ENCODE measurements around the gene KCNH2. TPM values are rescaled to one million over a fixed set of nuclear protein-coding genes. Genes with fewer than 3 reads are reported as not detected.

Gene KCNH2
- total and polyA plus RNA-seq, 7 donors, result 0.46 to 107 (median 40.6) TPM

GRCh38 chr7:150927956-150928344 lies 50.2 kb downstream of the KCNH2 start:
- no peaks in the 10 kb centered on the region for H3K9me3 ChIP-seq
- H3K27ac ChIP-seq, result no peak overlapping the region
- intact Hi-C loops (cut with DNase I), result no loop called here
- H3K36me3 ChIP-seq, result no peaks in the 10 kb centered on the region
- H3K4me1 ChIP-seq, result peaks cover 0 to 8% (median 0%) of the 10 kb centered on the region in 4 donors
- WGBS, 2 donors, result 46 to 61% methylated on average over 4 of the region's 4 CpGs
- no peak overlapping the region for H3K4me3 ChIP-seq
- TF ChIP-seq, protein P1, sequence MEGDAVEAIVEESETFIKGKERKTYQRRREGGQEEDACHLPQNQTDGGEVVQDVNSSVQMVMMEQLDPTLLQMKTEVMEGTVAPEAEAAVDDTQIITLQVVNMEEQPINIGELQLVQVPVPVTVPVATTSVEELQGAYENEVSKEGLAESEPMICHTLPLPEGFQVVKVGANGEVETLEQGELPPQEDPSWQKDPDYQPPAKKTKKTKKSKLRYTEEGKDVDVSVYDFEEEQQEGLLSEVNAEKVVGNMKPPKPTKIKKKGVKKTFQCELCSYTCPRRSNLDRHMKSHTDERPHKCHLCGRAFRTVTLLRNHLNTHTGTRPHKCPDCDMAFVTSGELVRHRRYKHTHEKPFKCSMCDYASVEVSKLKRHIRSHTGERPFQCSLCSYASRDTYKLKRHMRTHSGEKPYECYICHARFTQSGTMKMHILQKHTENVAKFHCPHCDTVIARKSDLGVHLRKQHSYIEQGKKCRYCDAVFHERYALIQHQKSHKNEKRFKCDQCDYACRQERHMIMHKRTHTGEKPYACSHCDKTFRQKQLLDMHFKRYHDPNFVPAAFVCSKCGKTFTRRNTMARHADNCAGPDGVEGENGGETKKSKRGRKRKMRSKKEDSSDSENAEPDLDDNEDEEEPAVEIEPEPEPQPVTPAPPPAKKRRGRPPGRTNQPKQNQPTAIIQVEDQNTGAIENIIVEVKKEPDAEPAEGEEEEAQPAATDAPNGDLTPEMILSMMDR (IDR thresholded peaks at IDR 0.05), result no peak
- TF ChIP-seq POLR2AphosphoS5 (IDR thresholded peaks at IDR 0.05), result no peak
- no peak for TF ChIP-seq POLR2A (IDR thresholded peaks at IDR 0.05)
- TF ChIP-seq EP300 (IDR thresholded peaks at IDR 0.05), result no peak
- DNase-seq, result no peak
- H3K27me3 ChIP-seq, result no peaks in the 10 kb centered on the region

GRCh38 chr7:150927157-150927955 lies 50.8 kb downstream of the KCNH2 start:
- H3K4me1 ChIP-seq, result peaks cover 0 to 8% (median 0%) of the 10 kb centered on the region in 4 donors
- DNase-seq, result no peak

DNA sequence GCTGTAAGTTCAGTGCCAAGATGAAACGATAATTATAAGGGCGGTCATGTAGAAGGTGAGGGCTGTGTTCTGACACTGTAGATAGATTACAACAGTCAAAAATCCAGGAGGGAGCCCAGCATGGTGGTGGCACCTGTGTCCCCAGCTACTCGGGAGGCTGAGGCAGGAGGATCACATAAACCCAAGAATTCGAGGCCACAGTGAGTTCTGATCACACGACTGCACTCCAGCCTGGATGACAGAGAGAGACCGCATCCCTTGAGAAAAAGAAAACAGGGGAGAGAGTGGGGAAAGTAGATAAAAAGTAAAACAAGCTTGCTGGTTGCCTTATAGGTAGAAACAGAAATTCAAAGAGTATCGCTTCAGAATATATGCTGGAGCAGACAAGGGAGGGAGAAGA lies 52.1 kb downstream of the KCNH2 start:
- Histone ChIP-seq H3K4me3 (no peak overlapping the region), H3K27me3 (no peaks in the 10 kb centered on the region), H3K9me3 (no peaks in the 10 kb centered on the region), H3K4me1 (peaks cover 0 to 19% (median 7%) of the 10 kb centered on the region in 4 donors), H3K27ac (no peak overlapping the region), H3K36me3 (no peaks in the 10 kb centered on the region)
- WGBS, 2 donors, result 92 to 95% methylated on average over 7 of the region's 7 CpGs
- DNase-seq, result no peak
- intact Hi-C loops (cut with DNase I), result no loop called here
- TF ChIP-seq POLR2AphosphoS5 (IDR thresholded peaks at IDR 0.05), result no peak
- TF ChIP-seq POLR2A (IDR thresholded peaks at IDR 0.05), result no peak
- TF ChIP-seq EP300 (IDR thresholded peaks at IDR 0.05), result no peak
- TF ChIP-seq, protein P1 (IDR thresholded peaks at IDR 0.05), result no peak

More at GRCh38 chr7:150927157-150927955, 50.8 kb downstream of the KCNH2 start:
- no peaks in the 10 kb centered on the region for H3K27me3 ChIP-seq
- H3K27ac ChIP-seq, result no peak overlapping the region
- TF ChIP-seq EP300 (IDR thresholded peaks at IDR 0.05) (no peak), POLR2A (IDR thresholded peaks at IDR 0.05) (no peak), POLR2AphosphoS5 (IDR thresholded peaks at IDR 0.05) (no peak)
- TF ChIP-seq, protein P1 (IDR thresholded peaks at IDR 0.05), result no peak
- intact Hi-C loops (cut with DNase I), result no loop called here
- H3K36me3 ChIP-seq, result no peaks in the 10 kb centered on the region
- no peak overlapping the region for H3K4me3 ChIP-seq
- H3K9me3 ChIP-seq, result no peaks in the 10 kb centered on the region
- 82 to 85% methylated on average over 6 of the region's 6 CpGs for whole genome bisulfite sequencing, 2 donors

DNA sequence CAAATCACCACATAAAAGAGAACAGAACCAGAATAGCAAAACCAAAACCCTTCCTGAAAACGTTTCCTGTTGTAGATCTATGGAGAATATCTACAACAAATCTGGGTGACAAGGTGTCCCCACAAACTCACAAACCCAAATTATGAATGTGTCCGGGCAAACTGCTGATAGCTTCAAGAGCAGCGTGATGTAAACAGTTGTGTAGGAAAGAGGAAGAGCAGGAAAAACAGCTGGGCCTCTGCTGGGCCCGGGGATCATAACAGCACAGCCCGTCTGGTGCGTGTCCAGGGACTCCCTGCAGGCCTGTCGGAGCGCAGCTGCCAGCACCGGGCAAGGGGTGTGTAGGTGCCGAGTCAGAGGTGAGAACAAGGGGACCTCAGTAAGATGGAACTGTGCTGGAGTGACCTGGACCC lies 53.7 kb downstream of the KCNH2 start:
- no peak overlapping the region for H3K4me3 ChIP-seq
- DNase-seq, result no peak
- H3K27me3 ChIP-seq, result no peaks in the 10 kb centered on the region
- intact Hi-C loops (cut with DNase I), result no loop called here
- H3K9me3 ChIP-seq, result no peaks in the 10 kb centered on the region
- no peaks in the 10 kb centered on the region for H3K36me3 ChIP-seq
- 8 to 21% methylated on average over 10 of the region's 10 CpGs for whole genome bisulfite sequencing, 2 donors
- TF ChIP-seq, protein P1 (IDR thresholded peaks at IDR 0.05), result no peak
- TF ChIP-seq EP300 (IDR thresholded peaks at IDR 0.05), result no peak
- TF ChIP-seq POLR2A (IDR thresholded peaks at IDR 0.05), result no peak
- TF ChIP-seq POLR2AphosphoS5 (IDR thresholded peaks at IDR 0.05), result no peak
- H3K4me1 ChIP-seq, result peaks cover 0 to 25% (median 16%) of the 10 kb centered on the region in 4 donors
- no peak overlapping the region for H3K27ac ChIP-seq
